GM12891 (cell line): Measurements from ENCODE around the gene STAM.

ENCODE experiments used
- DNase-seq: peaks from one replicate; pipeline ENCODE4 v3.0.0; 2011; ENCODE audit warnings: low spot score; ENCODE audit not compliant: insufficient read length
- FAIRE-seq: peaks from 2 replicates; lab custom pipeline; 2011; peaks lifted over from hg19 to GRCh38; lab: Jason Lieb, UNC
- PAX5 ChIP-seq: IDR thresholded peaks from 2 replicates; pipeline ENCODE4 v1.6.1; 2011; ENCODE audit warnings: low read length, moderate library complexity, mild to moderate bottlenecking; ENCODE audit not compliant: insufficient read depth, severe bottlenecking
- POLR2A ChIP-seq: IDR thresholded peaks from 2 replicates; pipeline ENCODE4 v1.6.1; 2011; ENCODE audit warnings: low read depth, low read length, control low read depth
- POLR2AphosphoS5 ChIP-seq: IDR thresholded peaks from 2 replicates; pipeline ENCODE4 v1.6.1; 2011; ENCODE audit warnings: low read depth, low read length, control low read depth
- POU2F2 ChIP-seq: IDR thresholded peaks from 2 replicates; pipeline ENCODE4 v1.6.1; 2011; ENCODE audit warnings: low read depth, mild to moderate bottlenecking, control low read depth, low read length, moderate library complexity
- SPI1 ChIP-seq: IDR thresholded peaks from 2 replicates; pipeline ENCODE4 v1.6.1; 2011; ENCODE audit warnings: low read depth, low read length, control low read depth
- TAF1 ChIP-seq: IDR thresholded peaks from 2 replicates; pipeline ENCODE4 v1.6.1; 2011; ENCODE audit warnings: low read depth, low read length, control low read depth

The STAM gene

GRCh38 chr10:17758200-17758599, 114.2 kb downstream of the STAM start:
- no peak for FAIRE-seq
- TF ChIP-seq POLR2A (no peak), TAF1 (no peak), POLR2AphosphoS5 (no peak), PAX5 (no peak), SPI1 (no peak), POU2F2 (no peak)

GRCh38 chr10:17758896-17759295, 114.9 kb downstream of the STAM start:
- no peak for FAIRE-seq
- no peak for DNase-seq
- TF ChIP-seq POU2F2 (no peak), POLR2AphosphoS5 (no peak), POLR2A (no peak), TAF1 (no peak), SPI1 (no peak), PAX5 (no peak)

More at GRCh38 chr10:17758200-17758599, 114.2 kb downstream of the STAM start:
- no peak for DNase-seq

- TF ChIP-seq TAF1, result no peak
- no peak for TF ChIP-seq POU2F2
- no peak for TF ChIP-seq SPI1
- no peak for TF ChIP-seq PAX5
- TF ChIP-seq POLR2AphosphoS5, result no peak
- TF ChIP-seq POLR2A, result no peak
- FAIRE-seq (no peak), DNase-seq (no peak)
Measured at GRCh38 chr10:17764142-17764541, 120.2 kb downstream of the STAM start.

GRCh38 chr10:17765602-17766001, 121.7 kb downstream of the STAM start:
- no peak for TF ChIP-seq POLR2AphosphoS5
- TF ChIP-seq TAF1, result no peak
- no peak for TF ChIP-seq PAX5
- TF ChIP-seq POLR2A, result no peak
- TF ChIP-seq SPI1, result no peak
- TF ChIP-seq POU2F2, result no peak
- no peak for DNase-seq
- no peak for FAIRE-seq
